Activated CD4-positive, alpha-beta T cell treated with anti-CD3 and anti-CD28 coated beads, Interleukin-2, amount 10 ng/mL, durations not matched to agents 24 days and 14 days (primary cell): ENCODE measurements around the gene ZNF652. TPM values are rescaled to one million over a fixed set of nuclear protein-coding genes. Genes with fewer than 3 reads are reported as not detected.

Experiments
- DNase-seq: peaks from one replicate; pipeline ENCODE4 v3.0.0; 2022
- H3K27ac Mint-ChIP-seq: one replicate; pipeline ENCODE4 v1.8.0; 2022; ENCODE audit warnings: mild to moderate bottlenecking, mixed read lengths
- H3K27me3 Mint-ChIP-seq: one replicate; pipeline ENCODE4 v1.8.0; 2022; ENCODE audit warnings: mixed read lengths
- H3K36me3 Mint-ChIP-seq: one replicate; pipeline ENCODE4 v1.8.0; 2022; ENCODE audit warnings: low read depth, mild to moderate bottlenecking, mixed read lengths
- H3K4me1 Mint-ChIP-seq: one replicate; pipeline ENCODE4 v1.8.0; 2021; ENCODE audit warnings: mixed read lengths
- H3K4me3 Mint-ChIP-seq: one replicate; pipeline ENCODE4 v1.8.0; 2022; ENCODE audit warnings: mild to moderate bottlenecking, moderate library complexity, mixed read lengths
- H3K9me3 Mint-ChIP-seq: one replicate; pipeline ENCODE4 v1.8.0; 2021; ENCODE audit warnings: mixed read lengths
- intact Hi-C: fragments of 100-400 bp; cut with micrococcal nuclease; formaldehyde crosslinking; loops from one replicate; pipeline ENCODE4 v1.15.1; 2023
- total RNA-seq: library from RNA; stranded (reverse); gene quantifications from 2 replicates; pipeline ENCODE4 v1.2.3, GENCODE V29; 2022

ZNF652 gene
- total RNA-seq, 1 donor from 2014 or later = 4.5 TPM

- no peak overlapping the region for H3K4me3 Mint-ChIP-seq
- H3K27ac Mint-ChIP-seq = no peak overlapping the region
- H3K9me3 Mint-ChIP-seq = no peaks in the 10 kb centered on the region
- peaks cover 10% of the 10 kb centered on the region for H3K27me3 Mint-ChIP-seq
- H3K4me1 Mint-ChIP-seq = no peaks in the 10 kb centered on the region
- no peak for DNase-seq
- intact Hi-C loops = no loop called here
- no peaks in the 10 kb centered on the region for H3K36me3 Mint-ChIP-seq
These were observed 117.2 kb downstream of the ZNF652 start for GRCh38 chr17:49244839-49245238.

Other genes starting within 250 kb of the ZNF652 start
- gene B4GALNT2, start 229.5 kb downstream of the ZNF652 start, total RNA-seq = 0.02 and 0.05 TPM in 2 replicates
- gene GNGT2, start 151.7 kb downstream of the ZNF652 start, total RNA-seq = 18.2 and 19.5 TPM in 2 replicates
- gene ABI3, start 151.5 kb downstream of the ZNF652 start, total RNA-seq = 27.8 and 28.4 TPM in 2 replicates
- gene PHOSPHO1, start 131.5 kb downstream of the ZNF652 start, total RNA-seq = 0.09 TPM in 1 of 2 replicates, not detected in the other
- 440 and 448 TPM in 2 replicates for gene PHB1, start 52.6 kb upstream of the ZNF652 start, total RNA-seq
- 0.33 TPM in 1 of 2 replicates, not detected in the other for gene NGFR, start 133.0 kb upstream of the ZNF652 start, total RNA-seq
- not detected in 2 replicates for gene NXPH3, start 213.6 kb upstream of the ZNF652 start, total RNA-seq